H1 (cell line): Measurements from ENCODE around the gene ANXA3. TPM values are rescaled to one million over a fixed set of nuclear protein-coding genes. Genes with fewer than 3 reads are reported as not detected.

ENCODE experiments used
- BRCA1 ChIP-seq: IDR thresholded peaks from 2 replicates; pipeline ENCODE4 v1.6.1; 2012; ENCODE audit warnings: low read depth, low read length, improper control_type of control experiment
- CBX5 ChIP-seq: fragments of 300-800, 300-1000 bp; sonication (generic); IDR thresholded peaks from 2 replicates; pipeline ENCODE4 v1.7.1; 2016; ENCODE audit warnings: antibody characterized with exemption, low read length, low read depth
- CHD2 ChIP-seq: IDR thresholded peaks from 2 replicates; pipeline ENCODE4 v1.6.1; 2012; ENCODE audit warnings: low read length, improper control_type of control experiment
- GTF2F1 ChIP-seq: IDR thresholded peaks from 2 replicates; pipeline ENCODE4 v1.6.1; 2012; ENCODE audit warnings: low read depth, low read length, improper control_type of control experiment, borderline replicate concordance
- KDM5A ChIP-seq: fragments of 200-600 bp; IDR thresholded peaks from 2 replicates; pipeline ENCODE4 v1.7.1; 2012; ENCODE audit warnings: mild to moderate bottlenecking, low read length, inconsistent platforms, mixed read lengths
- SIN3A ChIP-seq, 2 experiments: IDR thresholded peaks in 1 of 2; conservative IDR thresholded peaks in 1 of 2; 2 replicates each; pipeline ENCODE4 v1.6.1; 2011 to 2012; ENCODE audit warnings: low read length in 2 of 2, improper control_type of control experiment in 1 of 2, low read depth in 1 of 2, mild to moderate bottlenecking in 1 of 2
- polyA plus RNA-seq, 7 experiments: library from polyadenylated mRNA; depleted of rRNA in 3 of 7; stranded (reverse) in 5 of 7; unstranded in 2 of 7; fragments of >200 nt in 5 of 7; fragments of 200-250 nt in 2 of 7; gene quantifications; 1 replicate in 5 of 7; 2 replicates in 1 of 7; 4 replicates in 1 of 7; pipeline versions ENCODE4 v1.2.1 to v1.2.3, GENCODE V29; 2011 to 2013; ENCODE audit warnings: missing spikeins in 2 of 7, mixed read lengths in 2 of 7
- total RNA-seq: library from RNA; stranded (reverse); fragmentation: NEBNext Ultra II Directional; extraction: Animal tissue kit (Norgen Biotek cat#: 25700); gene quantifications from 2 replicates; pipeline ENCODE4 v1.2.1, GENCODE V29; 2021

ANXA3 gene
- total and polyA plus RNA-seq, 2 of the 8 experiments (the other 6 are each of a cell fraction or from before 2014, with no cell fraction given): 10.3 to 27.3 TPM

DNA sequence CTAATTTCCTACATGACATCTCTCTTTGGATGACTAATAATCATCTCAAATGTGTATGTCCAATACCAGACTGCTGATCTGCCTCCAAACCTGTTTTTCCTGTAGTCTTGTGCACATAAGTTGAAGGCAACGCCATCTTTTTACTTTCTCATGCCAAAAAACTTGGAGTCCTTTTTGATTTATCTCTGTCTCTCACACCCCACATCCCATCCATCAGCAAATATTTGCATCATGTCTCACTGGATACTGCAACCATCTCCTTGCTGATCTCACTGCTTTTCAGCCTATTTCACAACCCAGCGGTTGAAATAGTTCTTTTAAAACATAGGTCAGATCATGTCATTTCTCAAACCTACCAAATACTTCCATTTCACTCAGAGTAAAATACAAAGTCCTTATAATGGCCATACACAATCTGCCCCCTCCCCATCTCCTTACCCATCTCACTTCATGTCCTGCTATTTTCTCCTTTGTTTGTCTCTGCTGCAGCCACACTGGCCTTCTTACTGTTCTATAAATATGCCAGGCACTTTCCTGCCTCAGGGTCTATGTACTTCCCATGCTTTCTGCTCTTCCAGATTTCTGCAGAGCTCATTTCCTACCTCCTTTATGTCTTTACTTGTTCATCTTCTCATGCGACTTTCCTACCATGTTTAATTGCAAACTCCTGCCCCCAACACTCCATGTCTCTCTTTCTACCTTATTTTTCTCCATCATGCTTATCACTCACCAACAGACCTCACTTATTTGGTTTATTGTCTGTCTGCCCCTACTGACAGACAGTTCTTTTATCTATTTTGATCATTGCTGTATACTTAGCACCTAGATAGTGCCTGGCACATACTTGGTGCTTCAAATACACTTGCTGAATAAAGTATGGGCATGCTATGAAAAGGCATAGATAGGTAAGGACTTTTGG, 98.8 kb downstream of the ANXA3 start (continued):
- TF ChIP-seq SIN3A (conservative IDR thresholded peaks at IDR 0.05 in 1 of 2, IDR thresholded peaks at IDR 0.05 in 1 of 2; ENCODE audit: low read depth in 1 of 2, low read length in 2 of 2) (no peak), GTF2F1 (no peak), KDM5A (no peak), CHD2 (no peak), BRCA1 (no peak), CBX5 (no peak)
